T-helper 1 cell (primary cell): ENCODE data around the gene TXNIP.
A peak's percentile ranks its signal among the peaks of the same experiment; 100 is the strongest.

Experiments
- DNase-seq, 5 donors: peaks; one replicate each; pipeline ENCODE4 v3.0.0-alpha.2; 2012 to 2020

The TXNIP gene

GRCh38 chr1:145985502-145986439, 10.6 kb downstream of the TXNIP start:
- DNase-seq, result no peak

GRCh38 chr1:145985129-145985501, 11.3 kb downstream of the TXNIP start:
- no peak for DNase-seq

DNA sequence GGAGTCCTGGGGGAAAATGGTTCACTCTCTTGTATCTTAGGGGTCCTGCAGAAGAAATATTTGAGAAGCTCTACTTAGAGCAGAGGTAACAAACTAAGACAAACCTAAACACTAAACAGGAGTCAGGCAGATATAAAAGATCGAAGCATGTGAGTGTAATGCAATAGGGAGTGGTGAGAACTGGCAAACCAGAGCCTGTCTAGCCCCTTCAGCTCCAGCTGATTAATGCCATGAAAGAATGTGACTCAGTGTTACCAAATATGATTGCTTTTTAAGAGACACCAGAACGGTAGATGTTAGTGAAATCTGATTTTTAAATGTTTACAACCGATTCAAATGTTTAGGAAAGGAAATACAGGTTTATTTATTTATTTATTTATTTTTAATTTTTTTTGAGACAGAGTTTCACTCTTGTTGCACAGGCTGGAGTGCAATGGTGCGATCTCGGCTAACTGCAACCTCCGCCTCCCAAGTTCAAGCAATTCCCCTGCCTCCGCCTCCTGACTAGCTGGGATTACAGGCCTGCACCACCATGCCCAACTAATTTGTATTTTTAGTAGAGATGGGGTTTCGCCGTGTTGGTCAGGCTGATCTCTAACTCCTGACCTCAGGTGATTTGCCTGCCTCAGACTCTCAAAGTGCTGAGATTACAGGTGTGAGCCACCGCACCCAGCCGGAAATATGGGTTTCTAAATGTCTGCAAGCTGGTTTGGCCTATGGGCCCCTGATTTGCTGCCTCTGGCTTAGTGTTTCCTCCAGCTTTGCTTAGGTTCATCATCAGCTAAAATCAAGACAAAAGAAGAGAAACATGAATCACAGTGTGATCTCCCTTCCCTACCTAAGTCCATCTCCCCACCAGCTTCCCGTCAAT, 12.2 kb downstream of the TXNIP start:
- peak in 2 of 5 donors; percentile 28 to 36 for DNase-seq

- no peak for DNase-seq
These were observed 13.1 kb downstream of the TXNIP start for GRCh38 chr1:145983206-145983675.

DNA sequence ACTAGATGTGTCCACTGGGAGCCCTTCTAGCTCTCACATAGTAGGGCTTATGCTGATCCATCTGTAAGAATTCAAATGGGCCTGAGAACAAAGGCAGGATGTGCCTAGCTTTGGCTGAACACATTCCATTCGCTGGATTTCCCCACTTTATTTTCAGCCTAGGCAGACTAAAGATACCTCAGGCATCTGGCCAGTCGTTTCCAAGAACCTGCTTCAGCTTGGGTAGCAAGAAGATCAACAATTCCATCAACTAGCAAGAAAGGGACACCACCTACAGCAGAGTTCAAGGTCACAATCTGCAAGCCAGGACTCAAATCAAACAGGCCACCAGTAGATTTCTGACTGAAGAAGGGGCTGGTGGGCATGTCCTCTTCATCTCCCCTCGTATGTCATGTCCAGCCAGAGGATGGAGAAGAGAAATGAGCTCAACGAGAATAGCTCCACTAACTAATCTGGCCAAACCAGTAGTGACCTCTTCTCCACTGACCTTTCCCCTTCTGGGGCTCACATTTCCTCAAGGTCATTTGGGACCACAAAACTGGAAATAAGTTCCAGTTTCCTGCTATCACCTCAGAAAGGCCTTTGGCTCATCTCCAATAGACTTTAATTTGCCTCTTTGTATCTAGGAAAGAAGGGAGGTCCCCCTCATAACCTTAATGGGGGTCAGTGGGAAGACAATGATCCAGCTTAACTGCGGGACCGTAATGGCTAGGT, 14.2 kb downstream of the TXNIP start:
- DNase-seq, result no peak

GRCh38 chr1:145980457-145980994, 15.9 kb downstream of the TXNIP start:
- no peak for DNase-seq

DNA sequence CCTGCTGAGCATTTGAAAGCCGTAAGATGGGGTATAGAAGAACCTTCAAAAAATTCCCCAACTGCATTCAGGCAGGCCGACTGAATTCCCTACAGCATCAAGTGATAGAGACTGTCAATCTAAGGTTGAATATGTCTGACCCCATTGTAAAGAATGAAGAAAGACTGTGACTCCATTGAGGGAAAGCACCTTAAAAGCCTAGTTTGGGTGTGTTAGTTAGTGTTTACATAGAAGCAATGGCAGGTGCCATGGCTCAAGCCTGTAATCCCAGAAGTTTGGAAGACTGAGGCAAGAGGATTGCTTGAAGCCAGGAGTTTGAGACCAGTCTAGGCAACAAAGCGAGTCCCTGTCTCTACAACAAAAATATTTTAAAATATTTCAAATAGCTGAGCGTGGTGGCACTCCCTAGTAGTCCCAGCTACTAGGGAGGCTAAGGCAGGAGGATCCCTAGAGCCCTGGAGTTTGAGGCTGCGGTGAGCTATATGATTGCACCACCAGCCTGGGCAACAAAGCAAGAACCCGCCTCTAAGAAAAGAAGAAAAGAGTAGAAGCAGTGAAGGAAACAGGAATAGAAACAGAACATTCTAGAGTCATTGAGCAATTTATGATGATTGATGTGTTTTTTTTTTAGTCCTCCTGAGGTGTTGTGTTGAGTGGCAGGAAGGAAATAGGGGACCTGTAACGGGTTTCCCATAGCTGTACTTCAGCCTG, 16.5 kb downstream of the TXNIP start:
- DNase-seq, result peak in 1 of 5 donors; percentile 78

- DNase-seq, result peak; percentile 54 to 96 (median 71)
These were observed 17.3 kb downstream of the TXNIP start for GRCh38 chr1:145978854-145979745.

GRCh38 chr1:145978471-145978853, 17.9 kb downstream of the TXNIP start:
- DNase-seq, result no peak

GRCh38 chr1:145977486-145978470, 18.6 kb downstream of the TXNIP start:
- DNase-seq, result peak; percentile 48 to 87 (median 59)

- no peak for DNase-seq
These were observed 19.4 kb downstream of the TXNIP start for GRCh38 chr1:145977016-145977415.

GRCh38 chr1:145975216-145975615, 21.2 kb downstream of the TXNIP start:
- no peak for DNase-seq

DNA sequence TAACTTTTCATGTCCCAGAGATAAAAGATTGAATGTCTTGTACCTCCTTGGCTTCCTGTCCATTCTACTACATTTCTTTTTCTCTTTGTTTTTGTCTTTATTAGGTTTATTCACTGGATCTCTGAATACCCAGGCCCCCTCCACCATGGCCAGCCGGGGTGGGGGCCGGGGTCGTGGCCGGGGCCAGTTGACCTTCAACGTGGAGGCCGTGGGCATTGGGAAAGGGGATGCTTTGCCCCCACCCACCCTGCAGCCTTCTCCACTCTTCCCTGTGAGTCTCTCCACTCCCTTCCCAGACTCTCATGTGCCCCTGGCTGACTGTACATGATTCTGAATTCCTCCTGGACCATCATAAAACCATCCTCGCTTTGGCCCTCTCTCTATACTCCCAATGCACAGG, 21.7 kb downstream of the TXNIP start:
- DNase-seq, result no peak

DNA sequence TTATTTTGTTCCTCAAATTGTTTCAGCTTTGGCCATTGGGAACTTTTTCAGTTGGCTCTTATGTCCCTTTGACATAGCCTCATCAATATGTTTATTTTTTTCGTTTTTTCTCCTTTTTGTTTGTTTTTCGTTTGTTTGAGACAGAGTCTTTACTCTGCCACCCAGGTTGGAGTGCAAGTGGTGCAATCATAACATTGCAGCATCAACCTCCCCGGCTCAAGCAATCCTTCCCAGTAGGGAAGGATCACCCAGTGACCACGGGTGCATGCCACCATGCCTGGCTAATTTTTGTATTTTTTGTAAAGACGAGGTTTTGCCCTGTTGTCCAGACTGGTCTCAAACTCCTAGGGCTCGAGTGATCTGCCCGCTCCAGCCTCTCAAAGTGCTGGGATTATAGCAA, 23.8 kb downstream of the TXNIP start:
- DNase-seq, result no peak

- DNase-seq, result no peak
These were observed 29.1 kb downstream of the TXNIP start for GRCh38 chr1:145967288-145967687.

DNA sequence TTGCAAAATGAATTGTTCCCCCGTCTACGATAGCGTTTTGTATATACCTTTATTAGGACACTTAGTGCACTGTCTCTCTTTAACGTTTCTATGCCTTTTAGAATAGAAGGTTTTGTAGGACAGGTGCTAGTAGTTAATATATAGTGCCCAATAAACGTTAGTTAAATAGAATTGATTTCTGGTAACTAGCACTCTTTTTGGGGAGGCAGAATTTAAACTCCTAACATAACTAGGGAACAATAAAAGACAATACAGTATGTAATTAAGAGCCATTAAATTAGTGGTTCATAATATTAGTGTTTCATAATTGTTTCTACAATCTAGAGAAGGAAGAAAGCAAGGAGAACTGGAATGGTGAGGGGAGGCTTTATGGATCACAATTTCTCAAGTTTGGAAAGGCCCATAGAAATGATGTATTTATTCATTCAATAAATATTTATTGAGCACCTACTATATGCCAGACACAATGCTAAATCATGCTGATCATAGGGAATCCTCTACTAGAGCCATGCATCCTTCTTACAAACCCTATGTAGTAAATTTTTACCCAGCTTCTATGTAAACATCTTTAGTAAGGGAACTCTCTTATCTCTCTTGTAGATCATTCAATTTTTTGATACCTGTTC, 31.1 kb downstream of the TXNIP start:
- no peak for DNase-seq

GRCh38 chr1:145964328-145965118, 31.9 kb downstream of the TXNIP start, which contains the start of the genes ANKRD34A and POLR3GL:
Gene ANKRD34A, minus strand, starts transcription at chr1:145964575. Its CDS starts 2,816 bp downstream, at chr1:145961759.
Gene POLR3GL, plus strand, starts transcription at chr1:145964690. Its CDS starts 10,176 bp downstream, at chr1:145974866.
- peak; percentile 79 to 93 (median 86) for DNase-seq
